SK-N-MC (cell line): Measurements from ENCODE around the gene IL20RA.

Experiments used
- EZH2 ChIP-seq: fragments of 200-600 bp; sonication (generic); IDR thresholded peaks from one replicate; pipeline ENCODE4 v1.6.1; 2017; ENCODE audit warnings: antibody characterized with exemption
- FOXP2 ChIP-seq: optimal IDR thresholded peaks from 2 replicates; pipeline ENCODE3; 2011; ENCODE audit warnings: mild to moderate bottlenecking, moderate library complexity; ENCODE audit not compliant: insufficient read depth; ENCODE audit errors: extremely low read length, control extremely low read depth
- POLR2AphosphoS5 ChIP-seq: IDR thresholded peaks from 2 replicates; pipeline ENCODE4 v1.6.1; 2012; ENCODE audit warnings: mild to moderate bottlenecking, low read depth, low read length, borderline replicate concordance

- TF ChIP-seq POLR2AphosphoS5 (no peak), EZH2 (no peak), FOXP2 (no peak)
These were observed 87.9 kb downstream of the IL20RA start for GRCh38 chr6:136956590-136957544.
